GM10847 (cell line): ENCODE measurements around the gene GFRA1.

Source experiments
- POLR2A ChIP-seq: IDR thresholded peaks from 2 replicates; pipeline ENCODE4 v1.6.1; 2011; ENCODE audit not compliant: insufficient read length; ENCODE audit errors: extremely low read depth

Gene GFRA1

GRCh38 chr10:116099023-116099420 is 174.0 kb downstream of the GFRA1 start:
- no peak for TF ChIP-seq POLR2A

DNA sequence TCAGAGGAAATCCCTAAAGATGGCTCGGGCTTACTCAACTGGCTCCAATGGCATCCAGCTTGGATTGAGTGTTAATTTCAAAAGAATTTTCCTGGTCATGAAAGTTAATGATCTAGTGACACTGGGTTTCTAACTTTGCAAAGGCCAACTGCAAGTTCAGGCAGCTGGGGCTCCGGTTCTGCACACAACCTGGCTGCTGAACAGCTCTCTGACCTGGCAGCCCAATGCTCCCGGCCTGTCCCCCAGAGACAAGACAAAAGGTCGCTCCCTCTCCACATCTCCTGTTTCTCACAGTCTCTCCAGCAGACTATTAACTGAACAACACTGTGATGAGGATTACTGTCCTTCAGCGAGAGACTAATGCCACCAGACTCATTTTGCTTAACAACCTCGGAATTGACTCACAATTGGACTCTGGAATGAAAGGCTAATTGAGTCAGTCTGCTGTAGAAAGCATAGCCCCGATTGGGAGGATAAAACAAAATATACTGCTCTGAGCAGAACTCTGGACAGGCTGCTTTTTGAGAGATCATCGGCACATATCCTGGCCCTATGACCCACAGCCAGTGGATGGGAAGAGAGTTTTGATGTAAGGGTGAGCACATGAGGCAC is 174.5 kb downstream of the GFRA1 start:
- TF ChIP-seq POLR2A = no peak

- no peak for TF ChIP-seq POLR2A
These were observed 175.7 kb downstream of the GFRA1 start for GRCh38 chr10:116097239-116097784.

DNA sequence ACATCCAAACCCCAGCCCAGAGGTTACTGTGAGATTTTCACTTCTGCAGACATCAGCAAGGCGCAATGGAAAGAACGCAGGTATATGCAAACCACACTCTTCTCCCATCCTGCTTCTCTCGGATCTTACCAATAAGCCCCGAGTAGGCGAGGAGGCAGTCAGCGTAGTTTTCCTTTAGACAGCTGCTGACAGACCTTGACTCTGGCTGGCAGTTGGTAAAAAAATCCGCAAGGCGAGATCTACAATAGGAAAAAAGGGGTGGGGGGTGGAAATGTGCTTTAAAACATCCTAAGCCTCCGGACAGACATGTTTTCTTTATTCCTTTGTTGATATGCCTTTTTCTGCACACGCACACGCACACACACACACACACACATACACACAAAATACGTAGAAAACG is 176.5 kb downstream of the GFRA1 start:
- TF ChIP-seq POLR2A = no peak

DNA sequence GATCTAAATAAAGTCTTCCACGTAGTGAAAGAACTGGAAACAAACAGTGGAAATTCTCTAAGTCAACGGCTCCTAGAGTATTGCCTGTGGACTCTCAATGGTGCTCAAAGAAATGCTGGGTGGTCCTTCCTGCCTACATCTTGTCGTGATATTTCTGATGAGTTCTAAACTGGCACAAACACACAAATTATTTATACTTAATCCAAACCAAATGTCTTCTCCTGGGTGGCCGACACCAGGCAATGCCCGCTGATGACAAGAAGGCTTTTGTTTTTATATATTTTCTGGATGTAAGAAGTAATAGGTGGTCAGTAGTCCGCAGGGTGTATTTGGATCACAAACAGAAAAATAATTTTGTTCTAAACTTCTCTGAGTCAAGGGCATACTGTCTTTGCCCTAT is 178.7 kb downstream of the GFRA1 start:
- TF ChIP-seq POLR2A = no peak

GRCh38 chr10:116093031-116093430 is 180.0 kb downstream of the GFRA1 start:
- no peak for TF ChIP-seq POLR2A

- TF ChIP-seq POLR2A = no peak
These were observed 184.0 kb downstream of the GFRA1 start for GRCh38 chr10:116088985-116089384.

GRCh38 chr10:116085323-116085722 is 187.7 kb downstream of the GFRA1 start:
- no peak for TF ChIP-seq POLR2A

DNA sequence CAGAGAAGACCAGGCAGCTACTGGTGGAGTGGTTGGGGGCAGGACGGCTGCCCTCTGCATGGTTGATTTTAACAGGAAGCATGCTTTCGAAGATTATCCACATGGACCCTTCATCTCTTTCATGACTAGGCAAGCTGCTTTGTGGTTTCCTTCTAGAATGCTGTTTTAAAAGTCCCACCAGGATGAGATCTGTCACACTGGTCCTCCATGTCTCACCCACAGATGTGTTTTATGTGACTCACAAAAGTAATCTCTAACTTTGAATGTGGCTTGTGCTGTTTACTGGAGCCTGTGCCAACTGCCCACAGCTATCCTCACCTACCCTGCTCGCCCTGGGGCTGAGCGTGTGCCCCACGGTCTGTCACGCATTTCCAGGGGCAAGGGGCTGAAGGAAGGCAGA is 188.8 kb downstream of the GFRA1 start:
- TF ChIP-seq POLR2A = no peak

GRCh38 chr10:116083226-116083762 is 189.7 kb downstream of the GFRA1 start:
- no peak for TF ChIP-seq POLR2A

- TF ChIP-seq POLR2A = no peak
These were observed 190.2 kb downstream of the GFRA1 start for GRCh38 chr10:116082762-116083161.

DNA sequence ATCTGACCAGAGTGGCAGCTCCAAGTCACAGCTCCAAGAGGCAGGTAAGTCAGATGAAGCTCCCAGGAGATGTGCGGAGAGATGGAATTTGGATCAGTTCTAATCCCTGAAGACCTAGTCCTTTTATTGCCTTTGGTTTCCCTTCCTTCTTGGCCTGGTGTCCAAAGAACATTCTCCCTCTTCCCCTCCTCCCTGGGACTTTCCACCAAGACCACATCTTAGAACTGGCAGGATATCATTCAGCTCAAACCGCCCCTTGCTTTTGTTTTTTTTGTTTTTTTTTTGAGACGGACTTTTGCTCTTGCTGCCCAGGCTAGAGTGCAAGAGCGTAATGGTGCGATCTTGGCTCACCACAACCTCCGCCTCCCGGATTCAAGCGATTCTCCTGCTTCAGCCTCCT is 190.8 kb downstream of the GFRA1 start:
- no peak for TF ChIP-seq POLR2A

DNA sequence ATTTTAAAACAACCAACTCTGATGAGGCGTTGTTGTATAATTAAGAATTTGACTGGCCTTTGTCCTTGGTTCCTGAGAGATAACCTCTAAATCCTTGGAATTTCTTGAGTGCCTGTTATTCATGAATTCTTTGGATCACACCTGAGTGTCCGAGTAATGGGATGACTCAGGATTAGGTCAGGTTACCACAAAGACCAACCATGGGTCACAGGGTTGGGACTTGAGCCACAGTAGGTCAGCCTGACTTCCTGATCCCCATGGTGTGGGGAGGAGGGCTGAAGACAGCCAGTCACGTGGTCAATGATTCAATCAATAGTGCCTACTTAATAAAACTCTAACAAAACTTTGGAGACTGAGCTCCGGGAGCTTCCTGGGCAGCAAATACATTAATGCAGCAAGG is 192.5 kb downstream of the GFRA1 start:
- TF ChIP-seq POLR2A = no peak

DNA sequence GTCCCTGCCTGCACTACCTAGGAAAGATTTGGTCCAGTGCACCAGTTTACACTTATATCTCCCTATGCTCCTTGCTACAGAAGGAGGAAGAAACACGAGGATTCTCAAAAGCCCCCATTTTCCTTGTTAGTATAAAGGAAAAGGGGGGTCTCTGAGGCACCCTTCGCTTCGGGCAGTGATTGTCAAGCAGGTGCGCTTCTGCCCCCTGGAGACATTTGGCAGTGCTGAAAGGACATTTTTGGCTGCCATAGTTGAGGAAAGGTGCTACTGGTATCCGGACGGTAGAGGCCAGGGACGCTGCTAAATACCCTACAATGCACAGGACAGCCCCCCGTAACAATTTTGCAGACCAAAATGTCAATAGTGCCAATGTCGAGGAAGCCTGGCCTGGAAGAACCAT is 193.7 kb downstream of the GFRA1 start:
- no peak for TF ChIP-seq POLR2A

GRCh38 chr10:116076621-116077020 is 196.4 kb downstream of the GFRA1 start:
- no peak for TF ChIP-seq POLR2A

GRCh38 chr10:116073510-116073909 is 199.5 kb downstream of the GFRA1 start:
- TF ChIP-seq POLR2A = no peak

GRCh38 chr10:116073001-116073400 is 200.0 kb downstream of the GFRA1 start:
- TF ChIP-seq POLR2A = no peak
